Measurements from ENCODE around the gene KIF1B. TPM values are rescaled to one million over a fixed set of nuclear protein-coding genes. Genes with fewer than 3 reads are reported as not detected.

KIF1B gene
- total RNA-seq, 1 donor from 2014 or later, result 113 TPM

GRCh38 chr1:10278880-10279279 is 68.5 kb downstream of the KIF1B start:
- H3K27me3 Mint-ChIP-seq (ENCODE audit: low read depth), result no peaks in the 10 kb centered on the region
- DNase-seq (ENCODE audit: low read depth, low spot score), result no peak
- H3K4me1 Mint-ChIP-seq, result peaks cover 3% of the 10 kb centered on the region
- TF ChIP-seq, protein P1, sequence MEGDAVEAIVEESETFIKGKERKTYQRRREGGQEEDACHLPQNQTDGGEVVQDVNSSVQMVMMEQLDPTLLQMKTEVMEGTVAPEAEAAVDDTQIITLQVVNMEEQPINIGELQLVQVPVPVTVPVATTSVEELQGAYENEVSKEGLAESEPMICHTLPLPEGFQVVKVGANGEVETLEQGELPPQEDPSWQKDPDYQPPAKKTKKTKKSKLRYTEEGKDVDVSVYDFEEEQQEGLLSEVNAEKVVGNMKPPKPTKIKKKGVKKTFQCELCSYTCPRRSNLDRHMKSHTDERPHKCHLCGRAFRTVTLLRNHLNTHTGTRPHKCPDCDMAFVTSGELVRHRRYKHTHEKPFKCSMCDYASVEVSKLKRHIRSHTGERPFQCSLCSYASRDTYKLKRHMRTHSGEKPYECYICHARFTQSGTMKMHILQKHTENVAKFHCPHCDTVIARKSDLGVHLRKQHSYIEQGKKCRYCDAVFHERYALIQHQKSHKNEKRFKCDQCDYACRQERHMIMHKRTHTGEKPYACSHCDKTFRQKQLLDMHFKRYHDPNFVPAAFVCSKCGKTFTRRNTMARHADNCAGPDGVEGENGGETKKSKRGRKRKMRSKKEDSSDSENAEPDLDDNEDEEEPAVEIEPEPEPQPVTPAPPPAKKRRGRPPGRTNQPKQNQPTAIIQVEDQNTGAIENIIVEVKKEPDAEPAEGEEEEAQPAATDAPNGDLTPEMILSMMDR (conservative IDR thresholded peaks at IDR 0.05), result no peak
- no peak overlapping the region for H3K27ac Mint-ChIP-seq (ENCODE audit: unreplicated experiment)
- peaks cover 13% of the 10 kb centered on the region for H3K36me3 Mint-ChIP-seq (ENCODE audit: low read depth)
- no peaks in the 10 kb centered on the region for H3K9me3 Mint-ChIP-seq
- no peak overlapping the region for H3K4me3 Mint-ChIP-seq

GRCh38 chr1:10280439-10281350 is 70.3 kb downstream of the KIF1B start:
- TF ChIP-seq, protein P1 (conservative IDR thresholded peaks at IDR 0.05), result no peak
- Mint-ChIP-seq H3K36me3 (ENCODE audit: low read depth) (peaks cover 10% of the 10 kb centered on the region), H3K4me1 (peaks cover 9% of the 10 kb centered on the region), H3K9me3 (no peaks in the 10 kb centered on the region), H3K4me3 (no peak overlapping the region), H3K27me3 (ENCODE audit: low read depth) (no peaks in the 10 kb centered on the region), H3K27ac (ENCODE audit: unreplicated experiment) (no peak overlapping the region)
- no peak for DNase-seq (ENCODE audit: low read depth, low spot score)

DNA sequence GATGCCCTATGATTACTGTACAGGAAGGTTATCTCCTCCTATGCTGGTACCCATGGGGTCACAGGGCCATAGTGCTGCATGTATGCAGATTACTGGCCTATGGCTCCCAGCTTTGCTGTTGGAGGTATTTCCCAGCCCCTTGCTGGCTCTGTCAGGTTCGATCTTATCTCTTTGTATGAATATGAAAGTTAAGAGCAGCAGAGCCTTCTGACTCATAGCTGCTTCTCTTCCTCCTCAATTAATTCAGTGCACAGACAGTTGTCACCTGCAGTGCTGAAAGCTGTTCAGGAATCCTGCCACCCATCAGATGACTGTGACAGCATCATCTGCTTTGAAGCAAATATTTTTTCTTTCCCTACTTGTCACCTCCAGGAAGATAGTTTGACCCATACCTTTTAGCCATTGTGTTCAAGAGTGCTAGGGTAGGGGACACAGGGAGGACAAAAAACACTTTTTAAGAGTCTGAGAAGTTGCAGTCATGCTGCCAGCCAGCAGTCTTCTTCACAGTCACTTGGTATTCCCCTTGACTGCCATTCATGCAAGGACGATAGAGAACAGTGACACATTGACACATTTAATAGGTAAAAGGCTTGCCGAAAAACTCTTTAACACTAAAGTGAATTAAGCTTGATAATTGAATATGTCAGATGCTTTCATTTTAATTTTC is 73.1 kb downstream of the KIF1B start:
- H3K27ac Mint-ChIP-seq (ENCODE audit: unreplicated experiment), result peak overlapping the region; percentile 3
- no peaks in the 10 kb centered on the region for H3K27me3 Mint-ChIP-seq (ENCODE audit: low read depth)
- peaks cover 21% of the 10 kb centered on the region for H3K4me1 Mint-ChIP-seq
- no peak for DNase-seq (ENCODE audit: low read depth, low spot score)
- H3K4me3 Mint-ChIP-seq, result no peak overlapping the region
- H3K36me3 Mint-ChIP-seq (ENCODE audit: low read depth), result peaks cover 6% of the 10 kb centered on the region
- TF ChIP-seq, protein P1 (conservative IDR thresholded peaks at IDR 0.05), result no peak
- no peaks in the 10 kb centered on the region for H3K9me3 Mint-ChIP-seq

GRCh38 chr1:10286244-10286643 is 75.9 kb downstream of the KIF1B start:
- TF ChIP-seq, protein P1 (conservative IDR thresholded peaks at IDR 0.05), result no peak
- Mint-ChIP-seq H3K4me3 (no peak overlapping the region), H3K36me3 (ENCODE audit: low read depth) (peaks cover 6% of the 10 kb centered on the region), H3K27ac (ENCODE audit: unreplicated experiment) (peak overlapping the region; percentile 90), H3K27me3 (ENCODE audit: low read depth) (no peaks in the 10 kb centered on the region), H3K4me1 (peaks cover 28% of the 10 kb centered on the region), H3K9me3 (no peaks in the 10 kb centered on the region)
- no peak for DNase-seq (ENCODE audit: low read depth, low spot score)

GRCh38 chr1:10287023-10287645 is 76.8 kb downstream of the KIF1B start:
- DNase-seq (ENCODE audit: low read depth, low spot score), result no peak
- H3K4me1 Mint-ChIP-seq, result peaks cover 29% of the 10 kb centered on the region
- no peak overlapping the region for H3K27ac Mint-ChIP-seq (ENCODE audit: unreplicated experiment)

More at GRCh38 chr1:10287023-10287645, 76.8 kb downstream of the KIF1B start:
- H3K27me3 Mint-ChIP-seq (ENCODE audit: low read depth), result no peaks in the 10 kb centered on the region
- peaks cover 7% of the 10 kb centered on the region for H3K36me3 Mint-ChIP-seq (ENCODE audit: low read depth)
- TF ChIP-seq, protein P1 (conservative IDR thresholded peaks at IDR 0.05), result no peak
- no peak overlapping the region for H3K4me3 Mint-ChIP-seq
- H3K9me3 Mint-ChIP-seq, result no peaks in the 10 kb centered on the region

Measured in neural crest cell (in vitro differentiated cells).